ENCODE results near the gene HP1BP3. TPM values are rescaled to one million over a fixed set of nuclear protein-coding genes. Genes with fewer than 3 reads are reported as not detected.

Gene HP1BP3
- total and polyA plus RNA-seq, 5 experiments from 2014 or later = 220 to 362 (median 282) TPM

DNA sequence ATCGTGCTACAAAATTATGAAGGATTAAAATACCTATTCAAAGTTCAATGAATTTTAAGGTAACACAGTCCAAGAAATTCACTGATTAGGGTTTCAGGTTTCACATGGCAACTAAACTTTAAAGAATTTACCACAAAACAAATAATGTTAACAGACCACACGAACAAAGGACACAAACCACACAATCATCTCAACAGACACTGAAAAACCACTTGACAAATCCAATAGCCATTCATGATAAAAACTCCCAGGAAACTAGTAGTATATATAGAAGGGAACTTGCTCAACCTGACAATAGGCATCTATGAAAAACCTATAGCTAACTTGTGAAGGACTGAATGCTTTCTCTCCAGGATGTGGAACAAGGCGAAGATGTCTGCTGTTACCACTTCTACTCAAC is 33.5 kb downstream of the HP1BP3 start:
- H3K4me1 Mint-ChIP-seq = peaks cover 0 to 9% (median under 1%) of the 10 kb centered on the region in 4 donors
- no peaks in the 10 kb centered on the region for H3K27me3 Mint-ChIP-seq
- peak overlapping the region in 3 of 10 donors; percentile 14 to 84 (median 58) for H3K27ac Mint-ChIP-seq
- H3K4me3 Mint-ChIP-seq = no peak overlapping the region
- no peak for DNase-seq
- H3K9me3 Mint-ChIP-seq = no peaks in the 10 kb centered on the region
- POLR2A ChIA-PET = no interaction called here
- peaks cover 4 to 71% (median 11%) of the 10 kb centered on the region in 3 donors for H3K36me3 Mint-ChIP-seq
- ATAC-seq = no peak

DNA sequence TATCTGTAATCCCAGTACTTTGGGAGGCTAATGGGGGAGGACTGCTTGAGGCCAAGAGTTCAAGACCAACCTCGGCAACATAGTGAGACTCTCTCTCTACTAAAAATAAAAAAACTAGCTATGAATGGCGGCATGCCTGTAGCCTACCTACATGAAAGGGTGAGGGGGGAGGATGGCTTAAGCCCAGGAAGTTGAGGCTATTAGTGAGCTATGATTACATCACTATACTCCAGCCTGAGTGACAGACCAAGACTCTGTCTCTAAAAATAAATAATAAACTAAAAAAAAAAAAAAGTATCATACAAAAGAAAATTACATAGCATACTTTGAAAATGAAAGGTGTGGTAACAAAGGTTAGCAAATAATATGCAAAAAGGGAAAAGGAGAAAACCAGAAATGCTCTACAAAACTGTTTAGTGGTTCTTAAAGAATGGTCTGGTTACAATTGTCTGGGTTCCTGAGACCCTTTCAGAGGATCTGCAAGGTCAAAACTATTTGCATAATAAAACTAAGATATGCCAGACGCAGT is 35.6 kb downstream of the HP1BP3 start:
- ATAC-seq = no peak
- POLR2A ChIA-PET = no interaction called here
- no peak overlapping the region for H3K4me3 Mint-ChIP-seq
- H3K27me3 Mint-ChIP-seq = no peaks in the 10 kb centered on the region
- no peaks in the 10 kb centered on the region for H3K9me3 Mint-ChIP-seq
- peaks cover 4 to 75% (median 17%) of the 10 kb centered on the region in 3 donors for H3K36me3 Mint-ChIP-seq
- peak overlapping the region in 4 of 10 donors; percentile 31 to 40 (median 36) for H3K27ac Mint-ChIP-seq
- H3K4me1 Mint-ChIP-seq = peaks cover 0 to 9% (median under 1%) of the 10 kb centered on the region in 4 donors
- DNase-seq = no peak

DNA sequence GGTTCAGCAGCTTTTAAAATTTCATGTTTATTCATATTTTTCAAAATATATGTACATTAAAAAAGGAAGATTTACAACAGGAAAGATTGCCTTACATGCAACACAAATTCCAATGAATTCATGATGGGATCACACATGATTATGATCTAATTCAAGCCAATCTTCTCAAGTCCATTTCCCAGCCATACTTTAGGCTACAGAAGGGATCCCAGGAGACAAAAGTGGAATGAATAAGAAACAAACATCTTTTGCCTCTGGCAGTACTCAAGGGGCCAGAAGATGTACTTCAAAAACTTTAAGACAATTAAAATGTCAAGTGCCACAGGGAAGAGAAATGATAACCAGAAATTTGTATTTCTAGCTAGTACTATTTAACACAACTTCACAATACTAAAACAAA is 44.4 kb downstream of the HP1BP3 start:
- peak overlapping the region in 1 of 10 donors; percentile 49 for H3K27ac Mint-ChIP-seq
- no peak for DNase-seq
- no peaks in the 10 kb centered on the region for H3K27me3 Mint-ChIP-seq
- H3K4me1 Mint-ChIP-seq = no peaks in the 10 kb centered on the region
- H3K4me3 Mint-ChIP-seq = no peak overlapping the region
- no peak for ATAC-seq
- peaks cover 0 to 91% (median 18%) of the 10 kb centered on the region in 3 donors for H3K36me3 Mint-ChIP-seq
- POLR2A ChIA-PET = no interaction called here
- no peaks in the 10 kb centered on the region for H3K9me3 Mint-ChIP-seq

DNA sequence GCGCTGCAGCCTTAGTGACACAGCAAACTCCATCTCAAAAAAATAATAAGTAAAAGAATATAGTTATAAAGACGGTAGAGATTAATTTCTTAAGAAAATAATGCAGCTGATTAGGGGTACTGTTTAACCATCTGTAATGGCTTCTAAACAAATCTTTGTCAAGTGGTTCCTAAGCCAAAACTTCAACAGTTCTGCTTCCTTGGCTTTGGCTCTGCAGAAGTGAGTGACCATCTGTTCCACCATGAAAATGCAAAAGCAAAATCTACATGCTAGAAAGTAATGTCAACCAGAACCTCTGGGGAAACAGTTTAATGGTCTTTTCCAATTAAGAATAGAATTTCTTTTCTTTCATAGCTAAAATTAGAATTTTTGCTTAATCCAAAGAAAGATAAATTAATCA is 46.3 kb downstream of the HP1BP3 start:
- Mint-ChIP-seq H3K4me3 (no peak overlapping the region), H3K36me3 (peaks cover 0 to 77% (median 13%) of the 10 kb centered on the region in 3 donors), H3K27ac (peak overlapping the region in 1 of 10 donors; percentile 4), H3K27me3 (no peaks in the 10 kb centered on the region), H3K4me1 (no peaks in the 10 kb centered on the region), H3K9me3 (no peaks in the 10 kb centered on the region)
- POLR2A ChIA-PET = no interaction called here
- ATAC-seq (no peak), DNase-seq (no peak)

DNA sequence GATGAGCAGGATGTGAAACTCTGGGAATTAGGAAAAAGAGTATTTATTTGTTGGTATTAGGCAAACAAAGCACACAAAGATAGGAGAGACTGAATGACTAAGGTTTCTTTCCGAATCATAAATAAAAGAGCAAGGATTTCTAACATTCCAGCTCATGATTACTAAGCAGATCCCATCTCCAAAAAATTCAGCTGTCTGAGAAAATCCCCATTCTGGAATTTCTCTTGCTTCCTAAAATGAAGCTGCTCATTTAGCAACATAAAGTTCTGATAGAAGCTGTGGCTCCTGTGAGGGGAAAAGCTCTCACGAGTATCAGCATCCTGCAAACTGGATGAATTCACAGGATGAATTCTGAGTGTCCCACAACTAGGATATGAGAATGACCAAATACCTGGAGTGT is 47.9 kb downstream of the HP1BP3 start:
- peak overlapping the region in 4 of 10 donors; percentile 13 to 55 (median 20) for H3K27ac Mint-ChIP-seq
- POLR2A ChIA-PET = no interaction called here
- DNase-seq (no peak), ATAC-seq (no peak)
- no peaks in the 10 kb centered on the region for H3K27me3 Mint-ChIP-seq
- H3K36me3 Mint-ChIP-seq = peaks cover 0 to 61% (median 2%) of the 10 kb centered on the region in 3 donors
- H3K4me3 Mint-ChIP-seq = no peak overlapping the region
- H3K9me3 Mint-ChIP-seq = no peaks in the 10 kb centered on the region
- no peaks in the 10 kb centered on the region for H3K4me1 Mint-ChIP-seq

DNA sequence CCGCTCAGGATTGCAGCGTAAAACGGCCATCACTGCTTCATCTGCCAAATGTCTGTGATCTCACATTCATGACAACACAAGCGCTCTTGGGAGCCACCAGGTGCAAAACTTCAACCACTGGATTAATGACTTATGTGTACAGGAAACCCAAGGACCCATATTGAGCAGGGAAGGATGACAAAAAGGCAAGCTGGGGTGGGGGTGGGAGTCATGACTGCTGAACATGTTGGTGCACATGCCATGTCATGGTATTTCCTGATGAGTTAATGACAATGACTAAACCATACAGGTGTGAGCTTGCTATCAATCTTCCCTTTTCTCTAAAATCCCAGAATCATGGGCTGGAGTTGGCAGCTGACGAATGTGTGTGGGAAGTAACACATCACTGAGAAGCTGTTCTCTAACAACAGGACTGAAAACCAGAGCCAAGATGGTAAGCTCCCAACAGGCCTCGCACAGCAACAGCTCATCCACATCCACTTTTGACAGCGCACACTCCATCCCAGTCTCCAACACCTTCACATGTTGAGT is 51.5 kb downstream of the HP1BP3 start:
- Mint-ChIP-seq H3K4me1 (peaks cover 4 to 18% (median 15%) of the 10 kb centered on the region in 4 donors), H3K27ac (no peak overlapping the region), H3K36me3 (peaks cover 0 to 29% (median 0%) of the 10 kb centered on the region in 3 donors), H3K27me3 (peaks cover 0 to 8% (median 3%) of the 10 kb centered on the region in 5 donors), H3K4me3 (no peak overlapping the region), H3K9me3 (no peaks in the 10 kb centered on the region)
- POLR2A ChIA-PET = no interaction called here
- DNase-seq (no peak), ATAC-seq (no peak)

DNA sequence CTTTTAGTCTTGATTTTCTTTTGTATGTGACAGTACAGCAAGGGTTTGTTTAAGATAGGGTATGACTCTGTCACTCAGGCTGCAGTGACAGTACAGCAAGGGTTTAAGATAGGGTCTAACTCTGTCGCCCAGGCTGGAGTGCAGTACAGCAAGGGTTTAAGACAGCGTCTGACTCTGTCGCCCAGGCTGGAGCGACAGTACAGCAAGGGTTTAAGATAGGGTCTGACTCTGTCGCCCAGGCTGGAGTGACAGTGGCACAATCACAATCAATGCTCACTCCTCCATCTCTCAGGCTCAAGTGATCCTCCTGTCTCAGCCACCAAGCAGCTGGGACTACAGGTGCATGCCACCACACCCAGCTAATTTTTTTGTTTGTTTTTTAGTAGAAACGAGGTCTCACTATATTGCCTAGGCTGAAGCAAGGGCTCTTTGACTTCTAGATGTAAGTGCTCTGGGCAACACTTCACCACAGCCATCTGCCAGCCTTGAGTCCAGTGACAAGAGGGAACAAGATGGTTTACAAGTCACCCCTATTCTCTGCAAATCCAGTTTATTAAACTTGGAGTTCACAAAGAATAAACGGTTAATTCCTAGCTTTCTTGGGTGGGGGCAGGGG is 53.6 kb downstream of the HP1BP3 start:
- peaks cover 0 to 12% (median 0%) of the 10 kb centered on the region in 3 donors for H3K36me3 Mint-ChIP-seq
- H3K27me3 Mint-ChIP-seq = peaks cover 2 to 22% (median 7%) of the 10 kb centered on the region in 5 donors
- H3K9me3 Mint-ChIP-seq = no peaks in the 10 kb centered on the region
- H3K4me3 Mint-ChIP-seq = peak overlapping the region; percentile 80 to 92 (median 87)
- no peak for DNase-seq
- ATAC-seq = peak; percentile 5 to 12
- H3K4me1 Mint-ChIP-seq = peaks cover 8 to 28% (median 20%) of the 10 kb centered on the region in 4 donors
- peak overlapping the region in 4 of 10 donors; percentile 74 to 89 (median 80) for H3K27ac Mint-ChIP-seq
- POLR2A ChIA-PET = no interaction called here

DNA sequence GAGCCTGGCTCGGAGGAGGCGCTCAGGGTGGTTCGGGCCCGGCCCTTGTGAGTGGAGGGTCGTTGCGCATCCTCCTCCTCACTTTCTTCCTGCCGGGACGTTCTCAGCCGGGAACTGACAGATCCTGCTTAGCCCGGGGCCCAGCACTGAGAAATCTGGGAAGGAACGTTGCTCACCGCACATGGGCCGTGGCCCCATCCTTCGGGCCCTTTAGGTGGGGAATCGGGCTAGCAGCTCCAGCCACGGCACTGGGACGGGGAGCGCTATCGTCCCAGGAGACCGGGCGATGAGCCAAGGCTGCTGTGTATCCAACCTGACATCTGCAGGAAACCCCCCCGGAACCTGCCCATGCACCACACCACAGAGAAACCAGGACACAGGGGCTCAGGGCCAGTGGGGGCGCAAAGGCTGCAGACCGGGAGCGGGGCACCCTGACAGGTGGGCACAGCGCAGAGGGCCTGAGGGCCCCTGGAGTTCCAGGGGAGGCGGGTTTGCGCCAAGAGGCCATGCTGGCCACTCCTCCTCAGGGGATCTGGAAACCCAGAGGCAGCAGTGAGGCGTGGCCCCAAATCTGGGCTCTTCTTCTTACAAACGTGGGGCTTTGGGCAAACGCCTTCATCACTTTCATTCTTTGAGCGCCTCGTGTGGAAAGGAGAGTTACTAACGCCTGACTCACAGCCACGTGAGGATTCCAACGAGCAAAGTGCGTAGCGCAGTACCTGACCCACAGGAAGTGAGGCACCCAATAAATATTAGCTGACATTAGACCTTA is 54.3 kb downstream of the HP1BP3 start, which contains the start of gene SH2D5:
Gene SH2D5, minus strand, starts transcription at position 116 of the 772 bp plus-strand sequence. CDS start 4,659 bp downstream, outside the sequence.
- ATAC-seq (peak; percentile 61 to 70), DNase-seq (peak in 9 of 10 donors; percentile 42 to 81 (median 54))
- Mint-ChIP-seq H3K36me3 (peaks cover 0 to 5% (median 0%) of the 10 kb centered on the region in 3 donors), H3K9me3 (no peaks in the 10 kb centered on the region), H3K27ac (peak within 1 kb of the TSS in 7 of 10 donors; percentile 3 to 89 (median 74)), H3K27me3 (peaks cover 2 to 29% (median 12%) of the 10 kb centered on the region in 5 donors), H3K4me1 (peaks cover 8 to 28% (median 22%) of the 10 kb centered on the region in 4 donors), H3K4me3 (peak within 1 kb of the TSS; percentile 80 to 92 (median 87))
- POLR2A ChIA-PET = interaction anchor here (0.5 to 1.5 kb wide), 4 partner anchors 19 to 443 kb away, joined by 3 to 6 read pairs (median 4); partner anchors contain the start of gene HP1BP3

DNA sequence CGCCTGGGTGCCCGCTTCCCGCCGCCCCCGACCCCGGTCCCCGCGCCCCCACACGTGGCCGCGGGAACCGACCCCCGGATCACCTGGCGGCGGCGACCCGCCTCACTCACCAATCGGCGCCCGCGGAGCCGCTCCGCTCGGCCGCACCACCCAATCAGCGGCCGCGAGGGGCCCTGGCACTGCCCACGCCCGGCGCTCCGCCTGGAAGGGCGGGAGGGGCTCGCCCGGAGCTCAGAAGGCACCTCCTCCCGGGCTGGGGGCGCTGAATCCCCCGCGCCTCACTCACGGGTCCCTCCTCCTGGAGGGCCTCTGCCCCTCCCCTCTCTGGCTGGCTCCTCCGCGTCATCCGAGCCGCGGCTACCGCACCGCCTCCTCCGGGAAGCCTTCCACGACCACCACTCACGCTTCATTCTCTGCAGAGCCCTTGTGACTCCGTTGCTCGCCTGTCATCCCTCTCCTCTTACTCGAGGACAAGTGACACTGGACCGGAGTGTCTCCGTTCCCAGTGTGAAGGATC is 55.0 kb downstream of the HP1BP3 start:
- Mint-ChIP-seq H3K27ac (peak overlapping the region in 1 of 10 donors; percentile 28), H3K9me3 (no peaks in the 10 kb centered on the region), H3K4me3 (peak overlapping the region; percentile 80 to 92 (median 87)), H3K27me3 (peaks cover 2 to 31% (median 12%) of the 10 kb centered on the region in 5 donors), H3K36me3 (no peaks in the 10 kb centered on the region), H3K4me1 (peaks cover 8 to 28% (median 22%) of the 10 kb centered on the region in 4 donors)
- ATAC-seq (peak; percentile 73 to 81), DNase-seq (peak; percentile 35 to 68 (median 56))
- POLR2A ChIA-PET = interaction anchor here (0.5 to 1.5 kb wide), 3 partner anchors 18 to 55 kb away, joined by 4 to 6 read pairs (median 4); partner anchors contain the start of gene HP1BP3

DNA sequence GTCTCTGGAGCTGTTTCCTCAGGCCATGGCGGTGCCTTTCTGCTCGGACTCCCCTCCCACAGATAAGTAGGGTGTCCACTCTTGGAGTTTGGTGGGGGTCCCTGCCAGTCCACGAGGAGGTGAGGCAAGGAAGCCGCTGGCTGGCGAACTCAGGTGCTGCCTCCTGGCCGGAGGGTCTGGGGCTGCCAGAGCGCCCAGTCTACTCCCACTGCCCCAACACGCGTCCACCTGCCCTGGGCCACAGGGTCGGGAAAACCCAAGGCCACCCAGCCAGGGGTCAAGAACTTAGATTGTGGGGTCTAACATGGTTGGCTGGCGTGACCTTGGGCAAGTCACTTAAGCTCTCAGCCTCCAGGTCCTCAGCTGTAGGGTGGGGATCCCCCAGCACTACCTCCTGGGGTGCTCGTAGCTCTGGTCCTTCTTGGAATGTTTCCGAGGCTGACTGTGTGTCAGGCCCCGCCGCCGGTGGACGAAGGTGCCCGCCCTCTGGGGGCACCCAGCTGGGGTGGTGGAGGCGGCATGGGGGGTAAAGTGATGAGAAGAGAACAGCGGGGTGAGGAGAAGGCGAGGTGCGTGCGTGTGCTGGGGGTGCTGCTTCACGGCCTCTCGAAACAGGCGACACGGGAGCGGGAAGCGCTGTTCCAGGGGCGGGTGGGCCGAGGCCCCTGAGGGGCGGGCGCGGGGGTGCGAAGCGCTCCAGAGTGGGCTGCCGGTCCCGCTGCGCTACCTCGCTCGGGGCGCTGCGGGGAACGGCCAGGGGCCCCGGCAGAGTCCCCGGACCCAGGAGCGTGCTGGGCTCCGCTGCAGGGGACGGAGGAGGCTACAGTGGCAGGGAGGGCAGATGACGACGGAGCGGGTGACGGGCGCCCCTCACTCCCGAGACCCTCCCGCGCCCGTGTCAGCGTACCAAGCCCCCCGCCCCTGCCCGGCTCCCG is 55.8 kb downstream of the HP1BP3 start:
- Mint-ChIP-seq H3K9me3 (no peaks in the 10 kb centered on the region), H3K27me3 (peaks cover 2 to 31% (median 12%) of the 10 kb centered on the region in 5 donors), H3K27ac (peak overlapping the region in 3 of 10 donors; percentile 29 to 75 (median 33)), H3K4me1 (peaks cover 8 to 28% (median 22%) of the 10 kb centered on the region in 4 donors), H3K4me3 (peak overlapping the region; percentile 75 to 92 (median 80)), H3K36me3 (no peaks in the 10 kb centered on the region)
- POLR2A ChIA-PET = interaction anchor here (0.9 to 1.6 kb wide), 3 partner anchors 17 to 56 kb away, joined by 4 to 6 read pairs (median 5); partner anchors contain the start of gene HP1BP3
- ATAC-seq (peak; percentile 42 to 48), DNase-seq (peak in 5 of 10 donors; percentile 13 to 66 (median 27))

DNA sequence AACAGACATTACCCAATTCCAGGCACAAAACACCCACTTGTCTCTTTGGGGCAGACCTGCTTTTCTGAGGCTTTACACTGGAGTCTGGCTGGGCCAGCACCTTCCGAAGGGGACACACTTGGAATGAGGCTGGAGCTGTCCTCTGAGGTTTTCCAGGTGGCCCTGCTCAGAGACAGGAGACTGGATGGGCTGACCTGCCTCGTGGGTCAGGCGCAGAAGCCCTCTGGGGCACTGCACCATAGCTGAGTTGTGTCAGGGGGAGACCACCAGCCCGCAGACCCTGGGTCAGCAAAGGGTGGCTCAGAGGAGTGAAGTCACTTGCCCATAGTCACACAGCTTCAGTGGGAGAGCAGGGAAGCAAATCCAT is 56.4 kb downstream of the HP1BP3 start:
- no peaks in the 10 kb centered on the region for H3K9me3 Mint-ChIP-seq
- DNase-seq = peak in 1 of 10 donors; percentile 57
- no peak for ATAC-seq
- peak overlapping the region; percentile 45 to 92 (median 80) for H3K4me3 Mint-ChIP-seq
- peaks cover 8 to 28% (median 22%) of the 10 kb centered on the region in 4 donors for H3K4me1 Mint-ChIP-seq
- H3K27ac Mint-ChIP-seq = peak overlapping the region in 1 of 10 donors; percentile 29
- no peaks in the 10 kb centered on the region for H3K36me3 Mint-ChIP-seq
- peaks cover 2 to 31% (median 12%) of the 10 kb centered on the region in 5 donors for H3K27me3 Mint-ChIP-seq
- POLR2A ChIA-PET = interaction anchor here (0.9 to 1.6 kb wide), 2 partner anchors 16 to 56 kb away, joined by 4 to 5 read pairs; partner anchors contain the start of gene HP1BP3

All from naive thymus-derived CD8-positive, alpha-beta T cell (primary cell).